Activated CD8-positive, alpha-beta memory T cell treated with anti-CD3 and anti-CD28 coated beads, Interleukin-2, amount 50 U/mL, for 48 hours (primary cell): ENCODE data around the gene UTP15.

ENCODE experiments used
- DNase-seq: peaks from one replicate; pipeline ENCODE4 v3.0.0-alpha.2; 2020

UTP15 gene

GRCh38 chr5:73624888-73625287 lies 59.3 kb downstream of the UTP15 start:
- no peak for DNase-seq

GRCh38 chr5:73625372-73625943 lies 59.9 kb downstream of the UTP15 start:
- no peak for DNase-seq

DNA sequence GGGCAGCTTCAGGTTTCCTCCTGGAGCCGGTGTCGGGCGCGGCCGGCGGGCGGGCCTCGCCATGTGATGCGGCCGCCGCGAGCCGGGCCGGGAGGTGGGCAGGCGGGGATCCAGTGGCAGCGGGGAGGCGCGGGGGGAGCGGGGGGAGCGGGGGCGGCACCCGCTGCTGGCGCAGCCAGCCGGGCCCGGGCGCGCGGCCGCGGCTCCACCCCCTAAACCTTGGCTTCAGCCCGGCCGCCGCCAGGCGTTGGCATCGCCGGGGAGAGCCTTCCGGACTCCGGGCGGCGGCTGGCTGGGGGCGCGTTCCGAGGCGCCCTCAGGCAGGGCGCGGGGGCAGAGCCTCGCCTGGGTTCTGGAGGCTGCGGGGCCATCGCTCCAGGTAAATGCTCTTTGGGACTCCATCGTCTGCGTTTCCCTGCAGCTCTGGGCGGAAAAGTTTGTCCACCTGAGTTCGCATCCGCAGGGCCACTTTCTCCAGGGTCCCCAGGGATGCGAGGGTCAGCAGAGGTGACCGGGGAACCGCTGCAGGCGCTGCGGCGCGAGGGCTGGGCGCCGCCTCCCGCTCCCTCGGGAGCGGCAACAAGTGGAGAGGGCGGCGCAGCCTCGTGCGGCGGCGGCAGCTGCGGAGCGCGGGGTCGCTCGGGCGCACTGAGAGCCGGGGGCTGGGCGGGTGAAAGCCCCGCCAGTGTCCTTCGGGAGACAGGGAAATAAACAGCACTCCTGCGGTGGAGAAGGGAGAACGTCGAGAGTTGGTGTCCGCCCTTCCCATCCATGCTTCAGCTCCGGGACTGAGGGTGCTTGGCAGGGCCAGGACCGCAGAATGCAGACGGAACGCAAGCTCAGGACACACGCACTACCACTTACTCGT lies 60.6 kb downstream of the UTP15 start, which contains the start of gene ARHGEF28:
TSS of gene ARHGEF28 (plus strand) at position 253 of the 868 bp plus-strand sequence. CDS start 58,656 bp downstream, outside the sequence.
- DNase-seq: peak; percentile 54

- DNase-seq: no peak
These were observed 61.3 kb downstream of the UTP15 start for GRCh38 chr5:73626814-73627313.

DNA sequence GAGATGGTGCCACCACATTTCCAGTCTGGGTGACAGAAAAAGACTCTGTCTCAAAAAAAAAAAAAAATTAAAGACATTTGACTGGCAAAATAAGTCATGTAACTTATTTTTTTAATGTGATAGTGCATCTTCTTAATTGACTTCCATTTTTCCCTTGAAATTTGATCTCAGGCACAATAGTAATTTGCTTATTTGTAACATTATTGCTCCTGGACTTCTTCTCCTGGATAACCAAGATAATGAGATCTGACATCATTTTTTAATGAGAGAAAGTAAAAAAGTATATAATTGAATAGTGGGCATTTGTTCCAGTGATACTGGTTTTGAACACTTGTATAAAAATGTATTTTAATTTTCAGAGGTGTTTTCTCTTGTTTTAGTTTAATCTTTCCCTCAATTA lies 63.9 kb downstream of the UTP15 start:
- no peak for DNase-seq

- no peak for DNase-seq
These were observed 65.2 kb downstream of the UTP15 start for GRCh38 chr5:73630765-73631164.

DNA sequence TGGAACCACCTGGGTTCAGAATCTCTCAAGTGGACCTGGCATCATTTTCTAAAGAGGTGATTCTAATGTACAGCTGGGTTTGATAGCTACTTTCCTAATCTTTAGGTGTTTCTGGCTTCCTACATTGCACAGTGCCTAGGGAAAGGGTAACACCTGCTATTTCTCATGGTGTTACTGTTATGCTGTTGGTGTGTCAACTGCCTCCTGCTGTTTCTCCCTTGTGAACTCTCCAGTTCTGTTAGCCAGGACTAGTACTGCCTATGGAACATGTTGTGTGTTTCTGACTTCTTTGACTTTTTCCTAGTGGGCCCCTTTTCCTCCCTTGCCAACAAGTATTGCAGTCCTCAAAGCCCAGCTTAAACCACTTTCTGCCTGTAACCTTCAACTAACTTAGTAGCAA lies 66.0 kb downstream of the UTP15 start:
- no peak for DNase-seq
